Measurements from ENCODE around the gene OR5H14. TPM values are rescaled to one million over a fixed set of nuclear protein-coding genes. Genes with fewer than 3 reads are reported as not detected.

Gene OR5H14
- total and polyA plus RNA-seq, 2 of the 8 experiments (the other 6 are each of a cell fraction or from before 2014, with no cell fraction given), result not detected

GRCh38 chr3:98188545-98188944 lies 41.3 kb downstream of the OR5H14 start:
- Histone ChIP-seq H3K27ac (ENCODE audit: low read depth, low read length) (no peak overlapping the region), H2BK20ac (ENCODE audit: low read length) (no peak overlapping the region), H3K4ac (replicated peaks; ENCODE audit: insufficient read length, low read depth, low read length) (no peak overlapping the region), H3K23me2 (ENCODE audit: low read depth, low read length) (no peaks in the 10 kb centered on the region), H3K9me3 (ENCODE audit: insufficient read depth in 2 of 2, low read depth in 1 of 2, low read length in 1 of 2) (no peaks in the 10 kb centered on the region), H2BK12ac (ENCODE audit: low read depth, low read length) (no peak overlapping the region; the same call in 1 of the 2 replicates), H3K14ac (ENCODE audit: insufficient read length) (no peak overlapping the region), H2BK120ac (replicated peaks; ENCODE audit: low read depth, low read length) (no peak overlapping the region), H3K36me3 (ENCODE audit: control insufficient read depth in 2 of 4, insufficient read depth in 4 of 4, low read length in 3 of 4) (no peaks in the 10 kb centered on the region), H3K23ac (ENCODE audit: insufficient read length) (no peak overlapping the region), H2BK15ac (ENCODE audit: low read length) (no peak overlapping the region), H3K4me2 (ENCODE audit: insufficient read depth in 1 of 2, low read depth in 2 of 2, low read length in 2 of 2) (no peak overlapping the region), H3K27me3 (replicated peaks in 1 of 4; ENCODE audit: control insufficient read depth in 3 of 4, extremely low read depth in 1 of 4, insufficient read depth in 3 of 4, low read length in 3 of 4) (no peaks in the 10 kb centered on the region), H4K8ac (ENCODE audit: extremely low read depth, insufficient read depth, low read length) (no peak overlapping the region), H3K18ac (ENCODE audit: extremely low read depth, low read length) (no peak overlapping the region), H4K20me1 (replicated peaks in 1 of 2; ENCODE audit: control insufficient read depth in 1 of 2, insufficient read depth in 2 of 2, low read length in 2 of 2) (no peaks in the 10 kb centered on the region), H4K5ac (ENCODE audit: insufficient read length, low read depth, low read length) (no peak overlapping the region), H3K4me3 (ENCODE audit: extremely low read depth in 1 of 4, insufficient read depth in 2 of 4, low read depth in 3 of 4, low read length in 4 of 4) (no peak overlapping the region), H2AK5ac (ENCODE audit: low read depth, low read length) (no peak overlapping the region), H2BK5ac (ENCODE audit: low read depth, low read length) (no peak overlapping the region), H3K9ac (replicated peaks in 1 of 4; ENCODE audit: extremely low read depth in 1 of 4, low read depth in 3 of 4, low read length in 3 of 4) (no peak overlapping the region), H3K56ac (replicated peaks; ENCODE audit: insufficient read length, low read depth, low read length) (no peak overlapping the region), H3K4me1 (replicated peaks in 1 of 4; ENCODE audit: control insufficient read depth in 3 of 4, insufficient read depth in 4 of 4, low read length in 3 of 4) (0 out of 7 replicates have a peak, but pooled peaks cover 0 to 2% (median 0%) of the 10 kb centered on the region in 4 experiments), H3K79me2 (ENCODE audit: control insufficient read depth in 1 of 2, insufficient read depth in 2 of 2, low read length in 2 of 2) (no peaks in the 10 kb centered on the region), H3K79me1 (ENCODE audit: low read depth, low read length) (no peaks in the 10 kb centered on the region), H4K91ac (replicated peaks; ENCODE audit: insufficient read length, low read length) (no peak overlapping the region), H2AFZ (ENCODE audit: low read length) (peak overlapping the region; percentile 71; the same call in 1 of the 2 replicates)
- peak; percentile 62 for FAIRE-seq
- DNase-seq (ENCODE audit: low read depth in 1 of 2, low spot score in 2 of 2), result no peak
- ChIA-PET POLR2A (ENCODE audit: partially characterized antibody) (interaction anchor here (0.9 to 2.5 kb wide), 2 partner anchors 120 to 137 kb away, joined by 3 to 7 read pairs; no protein-coding TSS in a partner anchor), CTCF (ENCODE audit: partially characterized antibody) (interaction anchor here (0.9 to 8.2 kb wide), 6 partner anchors 12 to 147 kb away, joined by 3 to 61 read pairs (median 4); no protein-coding TSS in a partner anchor)
- 41% methylated on average over 3 of the region's 3 CpGs; no CpG with 5 or more reads in 1 of the 2 experiments for WGBS, 2 experiments (ENCODE audit: extremely low coverage in 1 of 2, insufficient coverage in 1 of 2, insufficient read length in 1 of 2, insufficient replicate concordance in 2 of 2, low coverage in 1 of 2, low lambda C conversion rate in 2 of 2, missing lambda C conversion rate in 1 of 2)
- no peak for TF ChIP-seq CEBPB (IDR thresholded peaks at IDR 0.05; ENCODE audit: low read depth, low read length)
- TF ChIP-seq CBX5 (IDR thresholded peaks at IDR 0.05; ENCODE audit: low read depth, low read length), result no peak
- peak; percentile 55 to 57 for TF ChIP-seq RAD21 (IDR thresholded peaks at IDR 0.05 in 1 of 2, conservative IDR thresholded peaks at IDR 0.05 in 1 of 2; ENCODE audit: low read depth in 2 of 2, low read length in 2 of 2)
- TF ChIP-seq KDM4A (IDR thresholded peaks at IDR 0.05; ENCODE audit: low read depth, low read length, severe bottlenecking), result no peak
- peak; percentile 70 for TF ChIP-seq MAX (IDR thresholded peaks at IDR 0.05)
- TF ChIP-seq POLR2A (IDR thresholded peaks at IDR 0.05; ENCODE audit: control extremely low read depth in 1 of 2, low read depth in 2 of 2, low read length in 2 of 2), result no peak
